Left renal pelvis (tissue), 4 donors: ENCODE results near the gene CFAP92. TPM values are rescaled to one million over a fixed set of nuclear protein-coding genes. Genes with fewer than 3 reads are reported as not detected.

Experiments used
- DNase-seq, 4 donors: peaks; one replicate each; pipeline ENCODE4 v3.0.0-alpha.2; 2013; ENCODE audit warnings: low read depth in 4 of 4, low spot score in 3 of 4
- polyA plus RNA-seq, 4 donors: library from polyadenylated mRNA; unstranded; fragments of 120-200 nt; gene quantifications; one replicate each; pipeline ENCODE4 v1.2.1, GENCODE V29; 2013; ENCODE audit not compliant: insufficient read length in 4 of 4

CFAP92 gene
- polyA plus RNA-seq, 4 donors, result 0.56 to 1.7 (median 1.5) TPM

DNA sequence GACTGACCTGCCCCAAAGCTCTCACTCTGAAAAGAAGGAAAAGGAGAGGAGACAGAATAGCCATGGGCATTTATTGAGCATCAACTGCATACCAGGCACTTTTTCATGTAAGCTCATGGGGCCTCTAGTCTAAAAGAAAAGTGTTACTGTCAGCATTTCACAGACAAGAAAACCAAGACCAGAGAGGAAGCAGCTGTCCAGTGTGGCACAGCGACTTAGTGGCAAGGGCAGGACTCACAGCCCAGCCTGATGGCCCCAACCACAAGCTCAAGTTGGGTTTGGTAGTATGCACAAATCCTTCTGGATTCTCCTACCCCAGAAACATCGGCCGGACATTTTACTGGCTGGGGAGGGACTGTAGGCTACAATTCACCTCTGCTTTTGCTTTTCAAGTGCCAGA, 13.0 kb upstream of the CFAP92 start:
- DNase-seq, result no peak

DNA sequence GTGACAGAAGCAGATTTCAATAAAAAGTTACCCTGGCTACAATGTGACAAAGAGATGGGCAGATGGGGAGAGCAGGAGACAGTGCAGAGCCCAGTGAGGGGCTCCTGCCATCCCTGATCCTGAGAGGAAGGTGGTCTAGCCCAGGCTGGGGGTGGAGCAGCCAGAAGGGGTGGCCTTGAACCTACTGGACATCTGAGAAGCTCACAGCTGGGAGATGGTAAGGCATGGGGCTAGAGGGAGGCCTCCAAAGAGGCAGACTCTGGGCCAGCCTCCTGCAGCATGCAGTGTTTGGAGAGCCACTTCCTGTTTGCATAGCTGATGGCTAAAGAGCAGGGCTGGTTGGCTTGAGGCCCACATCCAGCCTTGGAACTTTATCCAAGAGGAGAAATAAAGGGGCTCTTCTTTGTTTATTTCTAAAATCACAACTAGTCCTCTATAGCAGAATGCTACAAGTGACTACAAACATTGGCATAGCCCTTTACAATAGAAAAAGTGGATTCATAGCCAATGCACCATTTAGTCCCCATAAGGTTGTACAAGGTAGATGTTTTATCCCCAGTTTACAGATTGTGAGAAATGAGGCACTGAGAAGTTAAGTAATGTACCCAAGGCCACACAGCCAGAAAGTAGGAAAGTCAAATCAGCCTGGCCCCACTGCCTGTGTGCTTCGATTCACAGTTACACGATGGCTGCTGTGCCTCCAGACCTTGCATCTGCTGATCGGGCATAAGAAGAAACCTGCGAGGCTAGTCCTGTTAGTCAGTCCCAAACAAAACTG, 11.8 kb upstream of the CFAP92 start:
- no peak for DNase-seq

DNA sequence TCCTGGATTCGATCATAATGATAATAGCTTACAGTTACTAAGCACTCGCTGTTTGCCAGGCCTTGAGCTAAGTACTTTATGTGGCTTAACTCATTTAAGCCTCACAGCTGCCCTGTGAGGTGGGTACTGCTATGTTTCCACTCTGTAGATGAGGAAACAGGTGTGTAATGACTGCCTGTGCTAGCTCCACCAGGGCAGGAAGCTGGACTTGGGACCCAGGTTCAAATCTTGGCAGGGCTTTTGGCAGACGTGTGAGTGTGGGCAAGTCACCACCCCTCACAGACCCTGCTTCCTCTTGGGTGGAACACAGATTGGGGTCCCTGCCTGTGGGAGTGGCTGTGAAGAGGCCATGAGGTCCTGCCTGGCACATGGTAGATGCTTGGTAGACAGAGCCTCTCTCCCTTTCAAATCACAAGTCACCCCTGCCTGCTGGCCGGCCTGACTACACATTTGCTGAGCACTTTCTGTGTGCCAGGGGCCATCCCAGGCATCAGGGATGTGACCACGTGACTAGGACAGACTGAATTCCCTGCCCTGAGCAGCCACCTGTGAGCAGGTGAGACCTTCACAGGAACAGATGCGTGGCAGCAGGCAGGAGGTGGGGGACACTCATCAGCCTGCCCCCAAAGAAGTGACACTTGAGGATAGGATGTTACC, 10.9 kb upstream of the CFAP92 start:
- DNase-seq, result no peak

DNA sequence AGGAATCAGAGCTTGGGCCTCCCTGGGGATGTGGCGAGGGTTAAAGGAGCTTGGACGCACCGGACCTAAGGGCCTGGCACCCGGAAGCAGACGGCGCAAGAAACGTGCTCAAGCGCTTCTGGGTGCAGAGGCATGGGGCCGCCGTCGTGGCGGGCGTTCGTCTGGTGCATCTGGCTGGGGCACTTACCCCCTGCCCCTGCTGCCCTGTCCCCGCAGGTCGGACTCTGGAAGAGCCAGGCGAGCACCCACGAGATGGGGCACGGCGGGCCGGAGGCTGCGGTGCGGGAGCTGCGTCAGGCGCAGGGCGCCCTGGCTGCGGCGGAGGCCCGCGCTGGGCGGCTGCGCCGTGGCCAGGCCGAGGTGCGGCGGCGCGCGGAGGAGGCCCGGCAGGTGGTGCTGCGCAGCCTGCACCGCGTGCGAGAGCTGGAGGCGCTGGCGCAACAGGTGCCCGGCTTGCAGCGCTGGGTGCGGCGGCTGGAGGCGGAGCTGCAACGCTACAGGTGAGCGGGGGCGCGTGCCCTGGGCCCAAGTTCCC, 9.8 kb upstream of the CFAP92 start:
- DNase-seq, result no peak

DNA sequence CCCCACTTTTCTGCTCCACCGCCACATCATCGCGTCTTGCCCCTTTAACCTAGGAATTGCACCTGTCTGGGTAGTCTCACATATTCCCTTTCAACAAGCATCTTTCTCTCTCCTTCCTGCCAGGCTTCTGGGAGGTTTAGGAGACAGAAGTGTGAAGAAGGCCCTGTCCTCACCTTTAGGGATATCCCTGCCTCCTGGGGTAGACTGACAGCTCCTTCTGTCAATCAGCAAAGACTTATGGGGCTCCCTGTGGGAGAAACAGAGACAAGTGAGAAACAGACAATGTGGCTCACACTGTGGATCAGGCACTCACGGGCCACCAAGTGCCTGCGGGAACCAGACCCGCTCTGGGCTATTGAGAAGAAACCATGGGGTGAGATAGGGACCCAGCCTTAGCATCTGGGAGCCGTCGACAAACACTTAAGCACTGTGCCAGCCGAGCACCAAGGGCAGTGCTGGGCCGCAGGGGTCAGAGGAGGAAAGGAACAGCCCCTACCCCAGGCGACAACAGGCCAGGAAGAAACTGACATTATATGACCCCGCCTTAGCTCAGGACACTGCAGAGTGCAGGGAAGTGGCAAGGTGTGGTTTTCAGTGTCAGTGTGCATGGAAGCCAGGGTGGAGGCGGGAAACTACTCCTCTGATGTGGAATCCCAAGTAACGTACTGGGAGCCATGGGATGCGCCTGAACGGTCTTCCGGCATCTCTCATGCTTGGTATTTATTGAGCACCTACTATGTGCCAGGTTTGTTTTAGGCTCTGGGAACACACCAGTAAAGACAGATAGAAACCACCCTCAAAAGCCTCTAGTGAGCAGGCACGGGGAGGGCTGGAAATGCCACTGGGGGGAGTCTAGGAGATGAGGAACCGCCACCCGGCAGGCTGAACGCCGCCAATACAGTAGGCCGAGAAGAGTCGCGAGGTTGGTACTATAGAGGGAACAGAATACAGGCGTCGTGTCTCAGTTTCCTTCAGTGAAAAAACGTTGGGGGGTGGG, 9.0 kb upstream of the CFAP92 start:
- DNase-seq, result no peak

DNA sequence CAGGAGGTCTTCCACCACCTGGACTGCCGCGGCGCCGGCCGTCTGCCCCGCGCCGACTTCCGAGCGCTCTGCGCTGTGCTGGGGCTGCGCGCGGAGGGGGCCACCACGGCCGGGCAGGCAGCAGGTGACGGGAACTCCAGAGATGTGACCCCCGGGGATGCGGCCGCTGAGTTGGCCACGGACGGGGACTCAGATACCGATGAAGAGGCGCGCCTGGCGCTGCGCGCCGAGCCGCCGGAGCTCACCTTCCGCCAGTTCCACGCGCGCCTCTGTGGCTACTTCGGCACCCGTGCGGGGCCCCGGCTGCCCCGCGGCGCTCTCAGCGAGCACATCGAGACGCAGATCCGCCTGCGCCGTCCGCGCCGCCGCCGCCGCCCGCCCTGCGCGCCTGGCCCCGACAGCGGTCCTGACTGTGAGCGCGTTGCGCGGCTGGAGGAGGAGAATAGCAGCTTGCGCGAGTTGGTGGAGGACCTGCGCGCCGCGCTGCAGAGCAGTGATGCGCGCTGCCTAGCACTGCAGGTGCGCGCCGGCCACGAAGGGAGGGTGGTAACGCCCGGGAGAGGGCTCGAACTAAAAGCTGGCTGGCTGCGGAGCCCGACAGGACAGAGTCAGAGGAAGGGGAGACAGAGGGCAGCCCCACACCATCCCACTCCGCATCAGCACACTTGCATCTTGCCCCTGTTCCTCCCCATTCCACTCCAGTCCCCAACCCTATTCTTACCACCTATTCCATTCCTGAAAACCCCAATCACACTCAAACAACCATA, 8.1 kb upstream of the CFAP92 start:
- no peak for DNase-seq

DNA sequence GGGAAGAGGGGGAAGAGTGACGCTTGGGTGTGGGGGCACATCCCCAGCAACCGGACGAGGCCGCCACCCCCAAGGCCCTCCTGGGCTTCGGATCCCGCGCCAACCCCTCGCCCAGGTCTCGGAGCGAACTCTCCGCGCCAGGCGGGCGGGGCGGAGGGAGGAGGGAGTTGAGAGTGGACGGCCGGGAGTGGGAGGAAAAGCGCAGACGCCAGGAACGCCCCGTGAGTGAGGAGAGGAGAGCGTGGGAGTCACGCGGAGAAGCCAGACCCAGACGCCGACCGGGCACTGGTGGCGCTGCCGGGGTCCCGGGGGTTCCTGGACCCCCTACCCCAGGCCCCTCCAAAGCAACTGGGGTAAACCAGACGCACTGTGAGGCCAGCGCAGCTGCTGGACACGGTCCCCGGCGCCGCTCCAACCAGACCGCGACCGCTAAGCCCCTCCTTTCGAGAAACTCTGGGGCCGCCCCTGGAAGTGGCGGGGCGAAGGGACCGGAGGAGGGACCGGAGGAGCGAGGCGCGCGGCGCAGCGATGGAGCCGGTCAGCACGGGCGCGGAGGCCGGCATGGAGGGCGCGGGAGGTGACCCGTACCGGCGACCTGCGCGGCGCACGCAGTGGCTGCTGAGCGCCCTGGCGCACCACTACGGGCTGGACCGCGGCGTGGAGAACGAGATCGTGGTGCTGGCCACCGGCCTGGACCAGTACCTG, 7.4 kb upstream of the CFAP92 start, which contains the start of gene EFCC1:
Gene EFCC1 (plus strand): TSS at position 204 of the 705 bp plus-strand sequence. CDS start 325 bp downstream, at position 529.
- no peak for DNase-seq

DNA sequence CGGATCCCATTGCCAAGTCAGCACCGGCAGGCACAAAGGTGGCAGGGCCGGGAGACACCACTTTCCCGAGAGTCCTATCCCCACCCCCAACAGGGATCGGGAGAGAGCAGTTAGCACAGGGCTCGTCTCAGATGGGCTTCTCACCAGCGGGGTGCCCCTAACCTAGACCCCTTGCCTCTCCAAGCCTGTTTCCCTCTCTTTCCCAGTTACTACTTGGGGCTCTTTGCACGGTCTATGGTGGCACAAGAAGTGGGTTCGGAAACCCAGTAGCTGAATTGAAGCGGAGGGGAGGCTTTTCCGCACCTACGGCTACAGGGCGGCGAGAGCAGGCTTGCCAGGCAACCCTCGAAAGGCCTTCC, 6.8 kb upstream of the CFAP92 start:
- DNase-seq, result no peak

DNA sequence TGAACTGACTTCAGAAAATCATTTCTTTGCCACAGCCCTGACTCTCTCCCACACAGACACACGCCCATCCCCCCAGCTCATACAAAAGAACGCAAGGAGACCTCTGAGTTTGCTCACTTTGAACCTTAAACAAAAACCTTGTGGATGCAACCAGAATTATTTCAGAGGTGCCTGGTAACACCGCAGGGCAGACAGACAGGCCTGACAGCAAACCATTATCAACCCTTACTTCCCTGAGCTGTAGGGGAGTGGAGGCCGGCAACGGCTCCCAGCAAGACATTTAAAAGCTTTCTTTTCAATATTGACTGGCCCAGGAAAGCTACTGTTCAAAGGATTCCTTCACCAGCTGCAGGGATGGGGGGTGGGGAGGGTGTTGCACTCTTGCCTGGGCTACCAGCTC, 5.2 kb upstream of the CFAP92 start:
- no peak for DNase-seq

DNA sequence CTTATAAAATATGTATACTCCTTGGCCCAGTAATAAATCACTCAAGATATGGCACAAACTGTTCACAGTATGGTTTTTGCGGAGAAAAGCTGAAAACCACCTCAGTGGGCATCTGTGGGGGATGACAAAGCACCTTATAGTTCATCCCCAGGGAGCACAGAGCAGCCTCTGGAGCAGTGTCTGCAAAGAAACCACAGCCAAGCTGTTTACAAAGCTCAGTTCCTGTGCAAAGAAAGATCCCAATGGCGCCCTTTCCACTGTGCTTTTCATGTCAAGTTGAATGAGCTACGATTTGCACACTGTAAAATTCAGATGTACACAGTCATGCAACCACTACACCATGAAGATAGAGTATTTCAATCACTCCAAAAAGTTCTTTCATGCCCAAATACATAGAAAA, 4.7 kb upstream of the CFAP92 start:
- DNase-seq, result no peak

DNA sequence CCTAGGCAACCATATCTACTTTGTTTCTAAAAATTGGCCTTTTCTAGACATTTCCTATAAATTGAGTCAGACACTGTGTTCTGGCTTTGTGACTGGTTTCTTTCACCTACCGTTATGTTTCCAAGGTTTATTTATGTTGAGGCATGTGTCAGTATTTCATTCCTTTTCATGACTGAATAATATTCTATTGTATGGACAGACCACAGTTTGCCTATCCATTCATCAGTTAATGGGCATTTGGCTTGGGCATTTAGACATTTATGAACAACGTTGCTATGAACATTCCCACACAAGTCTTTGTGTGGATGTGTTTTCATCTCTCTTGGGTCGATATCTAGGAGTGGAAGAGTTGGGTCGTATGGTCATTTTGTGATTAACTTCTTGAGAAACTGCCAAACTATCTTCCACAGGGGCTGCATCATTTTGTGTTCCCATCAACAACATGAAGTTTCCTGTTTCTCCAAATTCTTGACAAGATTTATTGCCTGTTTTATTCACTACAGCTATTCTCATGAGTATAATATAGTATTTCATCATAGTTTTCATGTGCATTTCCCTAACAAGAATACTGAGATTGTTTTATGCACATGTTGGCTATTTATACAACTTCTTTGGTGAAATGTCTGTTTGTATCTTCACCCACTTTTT, 3.7 kb upstream of the CFAP92 start:
- no peak for DNase-seq

DNA sequence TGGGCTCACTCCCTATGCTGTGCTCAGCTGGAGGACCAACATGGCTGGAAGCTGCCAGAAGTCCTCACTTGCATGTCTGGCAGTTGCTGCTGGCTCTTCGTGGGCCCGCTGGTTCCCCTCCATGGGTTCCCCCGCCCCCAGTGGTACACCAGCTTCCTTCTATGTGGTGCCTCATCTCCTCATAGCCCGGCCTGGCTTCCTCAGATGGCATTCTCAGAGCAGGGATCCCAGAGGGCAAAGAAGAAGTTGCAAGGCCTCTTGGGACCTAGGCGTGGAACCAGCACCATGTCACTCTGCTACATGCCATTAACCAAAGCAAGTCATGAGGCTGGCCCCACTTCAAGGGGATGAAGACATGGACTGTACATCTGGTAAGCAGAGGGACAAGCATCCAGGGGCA, 2.9 kb upstream of the CFAP92 start:
- DNase-seq, result no peak

DNA sequence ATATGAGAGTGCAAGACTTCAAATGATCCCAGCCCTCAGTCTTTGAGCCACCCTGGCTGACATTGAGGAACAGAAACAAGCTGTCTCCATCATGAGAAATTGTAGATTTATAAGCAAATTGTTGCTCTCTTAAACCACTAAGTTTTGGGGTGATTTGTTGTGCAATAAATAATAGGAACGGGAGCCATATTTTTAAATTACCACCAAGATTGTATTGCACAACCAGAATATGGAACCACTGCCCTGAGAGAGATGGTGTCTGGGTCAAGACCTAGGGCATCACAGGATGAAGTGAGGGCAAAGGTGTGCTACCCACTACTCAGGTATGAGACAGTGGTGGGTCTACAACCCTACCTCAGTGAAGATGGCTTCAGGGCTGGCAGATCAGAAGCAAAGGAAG, 2.3 kb upstream of the CFAP92 start:
- DNase-seq, result no peak

DNA sequence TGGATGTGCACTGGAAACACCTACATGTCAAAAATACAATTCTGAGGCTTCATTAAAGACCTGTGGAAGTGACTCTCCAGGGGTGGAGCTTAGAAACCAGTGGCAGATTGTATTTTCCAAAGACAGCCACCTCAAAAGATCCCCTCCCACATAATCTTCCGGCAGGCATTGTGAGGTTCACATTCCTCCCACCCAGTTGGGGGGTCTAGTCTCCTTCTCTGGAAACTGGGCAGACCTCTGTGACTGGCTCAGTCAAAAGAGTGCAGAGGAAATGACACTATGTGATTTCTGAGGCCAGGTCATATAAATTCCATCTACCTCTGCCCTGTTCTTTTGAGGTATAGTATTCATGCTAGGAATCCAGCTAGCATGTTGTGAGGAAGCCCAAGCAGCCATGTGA, 1.9 kb upstream of the CFAP92 start:
- no peak for DNase-seq

DNA sequence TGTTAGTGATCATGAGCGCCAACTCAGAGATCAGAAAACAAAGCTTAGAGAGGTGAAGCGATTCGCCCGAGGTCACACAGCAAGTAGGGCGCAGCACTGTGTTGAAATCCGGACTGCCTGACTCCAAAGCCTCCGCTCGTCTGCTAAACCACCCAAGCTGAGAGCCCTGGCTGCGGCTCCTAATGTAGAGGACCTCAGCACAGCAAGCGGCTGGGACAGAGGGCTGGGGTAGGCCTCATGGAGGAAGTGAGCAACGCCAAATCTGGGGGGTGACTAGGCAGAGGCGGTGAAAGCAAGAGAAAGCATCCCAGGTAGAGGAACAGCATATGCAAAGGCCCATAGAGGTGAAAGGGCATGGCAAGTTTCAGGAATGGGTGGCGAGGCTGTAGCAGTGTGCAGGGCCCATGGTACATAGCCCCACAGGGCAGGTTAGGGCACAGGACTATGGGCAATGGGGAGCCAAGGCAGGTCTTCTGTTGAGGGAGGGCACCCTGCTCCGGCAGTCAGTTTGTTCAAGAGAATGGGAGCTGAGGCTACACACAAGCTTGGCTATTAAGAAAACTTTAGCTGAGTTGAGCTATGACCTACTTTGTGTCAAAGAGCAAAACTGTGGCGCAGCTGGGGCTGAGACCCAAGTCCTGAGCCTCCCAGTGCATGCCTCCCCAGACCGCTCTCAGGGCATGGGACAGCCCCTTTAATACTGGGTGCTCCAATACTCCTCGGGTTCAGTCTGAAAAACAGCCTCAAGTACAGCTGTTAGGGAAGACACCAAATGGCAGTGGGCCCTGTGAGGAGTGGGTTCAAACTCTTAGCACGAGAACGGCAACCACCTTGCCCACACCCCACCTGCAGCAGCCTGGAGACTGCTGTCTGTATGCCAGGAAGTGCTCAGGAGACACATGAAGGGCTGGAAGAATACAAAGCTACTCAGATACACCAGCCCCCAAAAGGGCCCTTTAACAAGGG, 988 bp upstream of the CFAP92 start:
- no peak for DNase-seq

DNA sequence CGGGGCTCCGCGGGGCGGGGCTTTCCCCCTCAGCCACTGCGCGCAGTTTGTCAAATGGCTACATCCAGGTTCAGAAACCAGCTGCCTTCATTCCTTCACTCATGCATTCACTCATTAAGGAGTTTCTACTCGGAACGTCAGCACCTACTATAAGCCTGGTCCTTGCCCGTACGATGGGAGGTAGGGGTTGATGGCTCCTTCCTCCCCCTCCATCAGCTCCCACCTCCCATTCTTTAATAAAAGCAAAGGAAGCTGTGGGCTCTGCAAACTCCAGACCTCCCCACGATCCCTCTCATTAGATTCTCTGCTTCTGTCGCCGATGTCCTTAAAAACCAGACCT, 267 bp upstream of the CFAP92 start:
- no peak for DNase-seq

DNA sequence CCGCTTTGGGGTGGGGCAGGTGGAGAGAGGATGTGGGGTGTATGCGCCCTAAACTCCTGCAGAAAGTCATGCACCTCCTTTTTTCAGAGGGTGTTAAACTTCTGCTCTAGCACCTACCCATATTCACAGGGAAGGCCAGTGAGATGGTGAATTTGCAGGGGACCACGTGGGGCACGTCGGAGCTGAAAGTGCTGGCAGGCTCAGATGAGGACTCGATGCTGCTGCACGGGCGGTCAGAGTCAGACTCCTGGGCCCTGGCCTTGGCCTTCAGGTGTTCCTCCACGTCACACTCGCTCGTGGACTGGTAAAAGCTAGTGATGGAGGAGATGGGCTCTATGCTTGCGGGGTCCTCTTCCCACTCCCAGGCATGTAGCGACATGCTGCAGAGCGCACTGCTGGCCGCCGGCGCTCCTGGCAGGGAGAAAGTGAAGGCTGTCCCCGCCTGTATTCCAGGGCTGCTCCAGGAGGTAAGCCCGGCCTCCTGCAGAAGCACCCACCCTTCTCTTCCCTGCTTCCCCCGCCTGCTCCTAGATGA, 883 bp downstream of the CFAP92 start:
- DNase-seq, result no peak
